Thoracic aorta (tissue), 2 donors: ENCODE measurements around the gene KLHL20. TPM values are rescaled to one million over a fixed set of nuclear protein-coding genes. Genes with fewer than 3 reads are reported as not detected.
"Not testable (repeated sequence)": the region's sequence is repeated elsewhere in the genome, so short reads cannot be mapped to it uniquely, and the experiment has no call there.

Source experiments
- ATAC-seq: fragments of 150-250 bp; one replicate; pipeline ENCODE4 v1.8.0; 2017; ENCODE audit warnings: low read depth; ENCODE audit not compliant: insufficient number of reproducible peaks, low FRiP score
- DNase-seq: peaks from one replicate; pipeline ENCODE4 v3.0.0-alpha.2; 2020; ENCODE audit warnings: low spot score
- H3K27ac ChIP-seq, 2 donors: fragments of 200-600 bp; sonication (generic); 1 replicate in 1 of 2; 2 replicates in 1 of 2; pipeline ENCODE4 v1.5.1; 2016; ENCODE audit warnings: mild to moderate bottlenecking in 2 of 2, moderate library complexity in 2 of 2
- H3K27me3 ChIP-seq: fragments of 200-600 bp; sonication (generic); replicated peaks from 2 replicates; pipeline ENCODE4 v1.6.0; 2016; ENCODE audit warnings: mild to moderate bottlenecking; ENCODE audit not compliant: insufficient read depth
- H3K36me3 ChIP-seq: fragments of 200-600 bp; sonication (generic); one replicate; pipeline ENCODE4 v1.5.1; 2016
- H3K4me1 ChIP-seq, 2 donors: fragments of 200-600 bp; sonication (generic); 1 replicate in 1 of 2; 2 replicates in 1 of 2; pipeline versions ENCODE4 v1.5.1 to v1.6.0; 2016; ENCODE audit warnings: low read depth in 2 of 2, mild to moderate bottlenecking in 1 of 2; ENCODE audit not compliant: control insufficient read depth in 1 of 2
- H3K4me3 ChIP-seq: fragments of 200-600 bp; sonication (generic); 2 replicates; pipeline ENCODE4 v1.5.1; 2016; ENCODE audit warnings: mild to moderate bottlenecking
- H3K9me3 ChIP-seq: fragments of 200-600 bp; sonication (generic); 2 replicates; pipeline ENCODE4 v1.5.1; 2016
- total RNA-seq, 2 donors: library from RNA; depleted of rRNA; stranded (reverse); fragments of >200 nt; gene quantifications; one replicate each; pipeline versions ENCODE4 v1.1.0 to v1.2.3, GENCODE V29; 2016
- TF ChIP-seq, protein P1 (sequence below): fragments of 200-600 bp; sonication (generic); IDR thresholded peaks from one replicate; pipeline ENCODE4 v1.5.1; 2019; ENCODE audit warnings: antibody characterized with exemption

The KLHL20 gene
- total RNA-seq, 2 donors from 2014 or later = 21.1 to 75.8 TPM

DNA sequence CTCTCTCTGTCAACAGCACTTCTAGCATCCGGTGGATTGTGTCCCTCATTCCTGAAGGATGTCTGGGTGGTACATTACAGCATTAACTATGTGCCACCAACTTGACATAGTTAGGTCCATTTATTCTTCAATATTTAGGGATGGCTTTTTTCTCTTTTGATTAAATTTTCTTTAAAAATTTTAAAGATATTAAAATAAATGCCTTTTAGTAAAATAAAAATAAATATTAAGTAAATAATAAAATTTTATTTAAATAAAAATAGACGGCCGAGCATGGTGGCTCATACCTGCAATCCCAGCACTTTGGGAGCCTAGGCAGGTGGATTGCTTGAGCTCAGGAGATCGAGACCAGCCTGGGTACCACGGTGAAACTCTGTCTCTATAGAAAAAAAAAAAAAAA is 9.7 kb upstream of the KLHL20 start:
- Histone ChIP-seq H3K36me3 (no peaks in the 10 kb centered on the region), H3K4me1 (no peaks in the 10 kb centered on the region), H3K9me3 (no peaks in the 10 kb centered on the region), H3K4me3 (no peak overlapping the region), H3K27ac (no peak overlapping the region), H3K27me3 (no peaks in the 10 kb centered on the region)
- no peak for DNase-seq
- TF ChIP-seq, protein P1, sequence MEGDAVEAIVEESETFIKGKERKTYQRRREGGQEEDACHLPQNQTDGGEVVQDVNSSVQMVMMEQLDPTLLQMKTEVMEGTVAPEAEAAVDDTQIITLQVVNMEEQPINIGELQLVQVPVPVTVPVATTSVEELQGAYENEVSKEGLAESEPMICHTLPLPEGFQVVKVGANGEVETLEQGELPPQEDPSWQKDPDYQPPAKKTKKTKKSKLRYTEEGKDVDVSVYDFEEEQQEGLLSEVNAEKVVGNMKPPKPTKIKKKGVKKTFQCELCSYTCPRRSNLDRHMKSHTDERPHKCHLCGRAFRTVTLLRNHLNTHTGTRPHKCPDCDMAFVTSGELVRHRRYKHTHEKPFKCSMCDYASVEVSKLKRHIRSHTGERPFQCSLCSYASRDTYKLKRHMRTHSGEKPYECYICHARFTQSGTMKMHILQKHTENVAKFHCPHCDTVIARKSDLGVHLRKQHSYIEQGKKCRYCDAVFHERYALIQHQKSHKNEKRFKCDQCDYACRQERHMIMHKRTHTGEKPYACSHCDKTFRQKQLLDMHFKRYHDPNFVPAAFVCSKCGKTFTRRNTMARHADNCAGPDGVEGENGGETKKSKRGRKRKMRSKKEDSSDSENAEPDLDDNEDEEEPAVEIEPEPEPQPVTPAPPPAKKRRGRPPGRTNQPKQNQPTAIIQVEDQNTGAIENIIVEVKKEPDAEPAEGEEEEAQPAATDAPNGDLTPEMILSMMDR = no peak
- ATAC-seq = no peak

DNA sequence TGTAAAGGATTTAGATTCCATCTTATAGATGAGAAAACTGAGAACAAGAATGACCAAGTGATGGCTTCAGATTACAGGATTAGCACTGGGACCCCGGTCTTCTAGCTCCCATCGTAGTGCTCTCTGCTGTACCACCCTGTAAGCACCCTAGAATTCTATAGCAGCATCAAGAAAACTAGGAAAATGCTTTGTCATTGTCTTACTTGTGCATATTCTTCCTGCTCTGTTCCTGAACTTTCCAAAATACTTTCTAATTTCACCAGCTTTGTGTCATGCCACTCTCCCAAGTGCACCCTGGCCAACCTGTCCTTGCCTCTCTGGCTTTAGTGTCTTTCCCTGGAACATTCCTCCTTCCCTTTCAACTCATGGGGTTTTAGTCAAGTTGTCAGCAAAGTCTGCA is 6.0 kb upstream of the KLHL20 start:
- ATAC-seq (no peak), DNase-seq (no peak)
- Histone ChIP-seq H3K4me1 (no peaks in the 10 kb centered on the region), H3K36me3 (no peaks in the 10 kb centered on the region), H3K27me3 (no peaks in the 10 kb centered on the region), H3K4me3 (no peak overlapping the region), H3K27ac (no peak overlapping the region), H3K9me3 (no peaks in the 10 kb centered on the region)
- TF ChIP-seq, protein P1 = no peak

DNA sequence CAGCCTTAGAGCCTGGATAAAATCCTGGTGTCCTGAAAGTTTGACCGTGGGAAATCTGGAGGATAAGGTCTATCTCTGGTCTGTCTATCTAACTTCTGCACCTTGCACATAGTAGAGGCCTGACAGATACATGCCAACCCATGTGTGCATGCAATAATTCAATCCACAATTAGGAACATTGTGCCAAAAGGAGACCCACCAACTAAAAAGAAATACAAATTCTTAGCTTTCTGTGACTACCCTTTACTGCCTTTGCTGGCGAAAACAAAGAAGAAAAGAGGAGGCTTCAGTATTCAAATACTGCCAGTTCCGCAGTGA is 381 bp upstream of the KLHL20 start:
- Histone ChIP-seq H3K9me3 (no peaks in the 10 kb centered on the region), H3K36me3 (peaks cover 4% of the 10 kb centered on the region), H3K27ac (peak overlapping the region; percentile 86 to 93), H3K4me1 (peaks cover 17 to 21% of the 10 kb centered on the region in 2 donors), H3K4me3 (peak overlapping the region; percentile 95), H3K27me3 (no peaks in the 10 kb centered on the region)
- TF ChIP-seq, protein P1 = no peak
- no peak for DNase-seq
- ATAC-seq = no peak

DNA sequence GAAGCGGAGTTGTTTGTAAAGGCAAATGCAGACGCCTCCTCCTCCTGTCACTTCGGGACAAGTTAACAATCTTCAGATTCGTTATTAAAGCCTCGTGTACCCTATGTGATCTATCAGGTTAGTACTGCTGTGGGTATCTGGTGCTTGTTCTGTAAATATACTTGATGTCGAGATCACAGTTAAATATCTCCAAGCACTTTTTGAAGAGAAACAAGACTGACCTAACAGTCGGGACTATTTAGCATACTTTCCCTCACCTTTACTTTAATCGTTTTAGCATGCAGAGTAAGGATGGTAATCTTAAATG is 710 bp downstream of the KLHL20 start:
- TF ChIP-seq, protein P1 = no peak
- no peak for DNase-seq
- peak overlapping the region; percentile 95 for H3K4me3 ChIP-seq
- H3K4me1 ChIP-seq = peaks cover 17 to 21% of the 10 kb centered on the region in 2 donors
- peak overlapping the region; percentile 86 to 93 for H3K27ac ChIP-seq
- H3K27me3 ChIP-seq = no peaks in the 10 kb centered on the region
- ATAC-seq = no peak
- H3K36me3 ChIP-seq = peaks cover 4% of the 10 kb centered on the region
- H3K9me3 ChIP-seq = no peaks in the 10 kb centered on the region

DNA sequence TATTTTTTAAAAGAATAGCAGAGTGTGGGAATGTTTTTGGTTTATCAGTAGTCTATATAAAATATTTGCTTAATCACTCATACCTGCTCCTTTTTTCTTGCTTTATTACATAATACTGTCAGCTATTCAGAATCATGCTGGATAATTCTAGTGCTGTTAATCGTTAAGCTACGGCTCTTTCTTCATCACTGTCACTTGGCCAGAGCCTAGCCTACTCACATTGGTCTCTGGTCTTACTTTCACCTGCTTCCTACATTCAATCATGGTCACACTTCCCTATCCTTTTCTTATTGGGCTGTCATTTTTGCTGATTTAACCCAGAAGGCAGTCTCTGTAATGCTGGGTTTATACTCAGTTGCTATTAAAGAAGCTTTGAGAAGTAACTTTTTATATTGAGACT is 2.5 kb downstream of the KLHL20 start:
- peaks cover 11% of the 10 kb centered on the region for H3K36me3 ChIP-seq
- no peaks in the 10 kb centered on the region for H3K27me3 ChIP-seq
- no peaks in the 10 kb centered on the region for H3K9me3 ChIP-seq
- no peak for DNase-seq
- ATAC-seq = no peak
- TF ChIP-seq, protein P1 = no peak
- no peak overlapping the region for H3K27ac ChIP-seq
- no peak overlapping the region for H3K4me3 ChIP-seq
- peaks cover 17 to 21% of the 10 kb centered on the region in 2 donors for H3K4me1 ChIP-seq

DNA sequence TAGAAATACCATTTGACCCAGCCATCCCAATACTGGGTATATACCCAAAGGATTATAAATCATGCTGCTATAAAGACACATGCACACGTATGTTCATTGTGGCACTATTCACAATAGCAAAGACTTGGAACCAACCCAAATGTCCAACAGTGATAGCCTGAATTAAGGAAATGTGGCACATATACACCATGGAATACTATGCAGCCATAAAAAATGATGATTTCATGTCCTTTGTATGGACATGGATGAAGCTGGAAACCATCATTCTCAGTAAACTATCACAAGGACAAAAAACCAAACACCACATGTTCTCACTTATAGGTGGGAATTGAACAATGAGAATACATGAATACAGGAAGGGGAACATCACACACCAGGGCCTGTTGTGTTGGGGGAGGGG is 16.6 kb downstream of the KLHL20 start:
- H3K36me3 ChIP-seq = peaks cover 25% of the 10 kb centered on the region
- H3K27ac ChIP-seq, H3K27me3 ChIP-seq, DNase-seq, H3K9me3 ChIP-seq, H3K4me1 ChIP-seq, H3K4me3 ChIP-seq, ATAC-seq: not testable (repeated sequence)
